Ramos (cell line): Measurements from ENCODE around the gene CACYBP.

Experiments used
- in situ Hi-C: fragments of 300-500 bp; cut with MboI; formaldehyde crosslinking; loops from one replicate; pipeline ENCODE4 v1.14.3; 2022; ENCODE audit warnings: low sequenced_read_pairs; ENCODE audit not compliant: unreplicated experiment

The CACYBP gene

DNA sequence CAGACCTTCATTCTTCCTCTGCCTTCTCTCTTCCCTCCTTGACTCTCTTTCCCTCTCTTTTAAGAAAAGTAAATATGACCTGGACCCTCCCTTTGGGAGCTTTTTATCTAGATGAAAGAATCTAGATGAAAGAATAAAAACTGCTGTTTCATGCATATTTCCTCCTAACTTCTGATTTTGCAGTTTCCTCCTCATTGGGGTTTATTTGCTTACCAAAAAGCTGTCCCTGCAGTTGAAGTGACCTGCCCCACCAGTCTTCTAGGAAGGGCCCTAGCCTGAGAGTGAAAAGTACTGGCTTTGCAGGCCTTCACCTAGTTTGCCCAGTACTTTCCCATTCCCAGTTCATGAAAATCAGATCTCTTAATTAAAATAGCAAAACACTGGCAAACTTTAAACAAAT is 28.3 kb upstream of the CACYBP start:
- in situ Hi-C loops = no loop called here

DNA sequence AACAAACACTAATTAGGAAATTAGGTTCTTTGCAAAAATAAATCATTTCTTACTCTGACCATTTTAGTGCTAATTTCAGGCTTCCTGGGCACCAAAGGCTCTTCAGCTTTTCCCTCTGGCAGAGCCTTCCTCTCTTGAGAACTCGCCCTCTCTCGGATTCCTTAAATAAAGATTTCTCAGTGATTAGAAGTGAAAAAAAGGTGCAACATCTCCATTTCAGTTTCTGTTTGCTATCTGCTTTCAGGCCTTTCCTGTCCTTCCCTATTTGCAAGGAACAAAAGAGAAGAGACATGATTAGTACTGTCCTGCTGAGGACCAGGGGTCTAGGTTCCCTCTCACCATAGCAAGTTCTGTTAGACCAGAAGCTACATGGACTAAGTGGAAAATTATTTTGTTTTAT is 27.8 kb upstream of the CACYBP start:
- in situ Hi-C loops = no loop called here

- in situ Hi-C loops = no loop called here
Observed at GRCh38 chr1:174974711-174975119, 25.0 kb upstream of the CACYBP start.

DNA sequence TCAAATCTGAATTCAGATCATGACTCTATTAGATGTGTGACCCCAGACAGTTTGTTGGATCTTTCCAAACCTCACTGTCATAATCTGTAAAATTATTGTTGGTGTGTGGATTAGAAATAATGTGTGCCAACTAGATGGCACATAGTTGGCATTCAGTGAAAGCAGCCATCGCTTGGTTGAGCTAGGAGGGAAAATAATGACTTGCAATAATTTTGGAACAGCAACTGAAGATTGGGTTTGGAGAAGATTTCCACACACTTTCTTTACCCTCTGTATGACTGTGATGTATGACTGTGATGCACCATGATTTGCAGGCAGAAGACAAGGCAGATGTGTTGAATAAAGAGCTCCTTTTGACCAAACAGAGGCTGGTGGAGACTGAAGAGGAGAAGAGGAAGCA is 24.0 kb upstream of the CACYBP start:
- in situ Hi-C loops = no loop called here

DNA sequence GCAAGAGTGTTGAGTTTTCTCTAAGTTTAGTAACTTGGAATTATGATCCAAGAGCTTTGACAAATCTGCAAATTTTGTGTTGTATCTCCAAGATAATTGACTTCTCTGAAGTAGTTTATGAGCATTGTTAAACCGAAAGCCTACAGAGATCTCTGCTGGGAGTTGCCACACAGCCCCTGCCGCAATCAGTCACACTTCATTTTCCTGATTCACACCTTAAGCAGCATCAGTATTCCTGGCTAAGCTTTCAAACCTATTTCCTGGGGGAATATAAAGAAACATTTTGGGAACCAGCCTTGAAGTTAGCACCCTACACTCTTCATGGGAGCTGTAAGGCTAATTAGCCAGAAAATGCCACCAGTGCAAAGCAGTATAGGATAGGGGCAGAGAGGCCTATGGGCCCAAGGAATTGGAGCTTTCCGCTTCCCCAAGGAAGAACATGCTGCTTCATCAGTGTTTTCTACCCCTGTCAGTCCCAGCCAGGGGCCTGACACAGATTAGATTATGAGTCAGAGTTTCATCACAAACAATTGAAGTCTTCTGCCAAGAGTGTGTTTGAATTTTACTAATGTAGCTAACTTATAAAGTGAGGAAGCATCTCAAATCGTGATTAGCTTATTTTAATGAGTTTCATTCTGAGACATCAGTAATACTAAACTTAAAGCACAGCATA is 23.2 kb upstream of the CACYBP start:
- in situ Hi-C loops = no loop called here

GRCh38 chr1:174982971-174983689 is 16.6 kb upstream of the CACYBP start:
- in situ Hi-C loops = no loop called here

- in situ Hi-C loops = no loop called here
Observed at GRCh38 chr1:174984952-174985351, 14.8 kb upstream of the CACYBP start.

- in situ Hi-C loops = no loop called here
Observed at GRCh38 chr1:174988539-174988938, 11.2 kb upstream of the CACYBP start.

DNA sequence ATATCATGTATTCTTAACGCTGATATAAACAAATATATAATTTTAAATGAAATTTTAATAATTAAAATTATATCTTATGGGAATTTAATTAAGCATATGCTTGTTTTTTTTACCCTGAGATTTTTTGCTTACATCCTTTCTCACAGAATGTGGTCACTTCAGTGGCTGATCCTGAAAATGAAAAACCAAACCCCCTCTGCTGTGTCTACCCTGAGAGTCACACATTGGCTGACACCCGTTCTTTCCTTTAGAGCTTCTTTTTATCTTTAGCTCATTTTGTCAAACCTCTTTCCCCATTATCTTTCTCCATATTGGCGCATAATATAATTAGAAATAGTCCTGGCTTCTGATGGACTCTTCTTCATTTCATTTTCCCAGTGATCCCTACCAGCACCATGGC is 10.8 kb upstream of the CACYBP start:
- in situ Hi-C loops = no loop called here

- in situ Hi-C loops = loop anchor here (5.0 kb wide), 1 partner anchor 217 kb away; no protein-coding TSS in a partner anchor
Observed at GRCh38 chr1:174989536-174990220, 10.1 kb upstream of the CACYBP start.

DNA sequence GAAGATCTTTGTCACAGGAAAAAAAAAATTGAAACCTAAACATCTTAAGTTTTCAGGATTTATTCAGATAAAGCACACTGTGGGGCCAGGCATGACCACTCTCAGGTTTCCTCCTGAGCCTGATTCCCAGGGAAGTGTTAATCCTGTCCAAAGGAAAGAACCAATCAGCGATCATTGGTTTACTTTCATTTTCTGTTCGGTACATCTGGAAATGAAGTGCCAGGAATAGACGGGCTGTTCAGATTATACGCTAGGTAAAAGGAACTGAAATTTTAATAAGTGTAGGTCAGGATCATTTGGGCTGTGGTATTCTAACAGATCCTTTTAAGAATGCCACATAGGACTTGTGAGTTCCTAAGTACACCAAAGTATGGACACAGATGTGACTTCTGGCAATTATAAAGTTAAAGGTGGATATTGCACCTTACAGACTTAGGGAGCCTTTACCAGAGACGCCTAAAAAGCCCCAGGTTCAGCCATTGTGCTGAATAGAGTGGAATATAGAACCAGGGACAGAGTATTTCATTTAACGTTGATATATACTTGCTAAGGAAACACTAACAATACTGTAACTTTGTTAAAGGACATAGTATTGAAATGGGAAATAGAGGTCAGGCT is 9.3 kb upstream of the CACYBP start:
- in situ Hi-C loops = loop anchor here (5.0 kb wide), 1 partner anchor 218 kb away; no protein-coding TSS in a partner anchor

DNA sequence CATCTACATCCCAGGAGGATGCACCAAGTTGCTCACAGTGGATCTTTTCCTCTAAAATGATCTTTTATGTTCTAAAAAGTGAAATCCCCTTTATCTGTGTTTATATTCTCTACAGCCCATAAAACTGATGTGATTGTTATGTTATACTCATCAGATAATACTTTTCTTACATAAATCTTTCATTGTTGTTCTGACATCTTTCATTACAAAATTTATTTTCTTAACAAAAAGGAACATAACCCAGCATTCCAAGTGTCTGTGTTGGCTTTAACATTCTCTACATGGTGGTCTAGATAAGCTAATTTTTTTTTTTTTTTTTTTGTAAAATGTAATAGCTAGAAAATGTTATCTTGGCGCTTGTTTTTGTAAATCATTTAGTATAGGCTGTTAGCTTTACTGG is 8.3 kb upstream of the CACYBP start:
- in situ Hi-C loops = loop anchor here (5.0 kb wide), 1 partner anchor 219 kb away; no protein-coding TSS in a partner anchor

DNA sequence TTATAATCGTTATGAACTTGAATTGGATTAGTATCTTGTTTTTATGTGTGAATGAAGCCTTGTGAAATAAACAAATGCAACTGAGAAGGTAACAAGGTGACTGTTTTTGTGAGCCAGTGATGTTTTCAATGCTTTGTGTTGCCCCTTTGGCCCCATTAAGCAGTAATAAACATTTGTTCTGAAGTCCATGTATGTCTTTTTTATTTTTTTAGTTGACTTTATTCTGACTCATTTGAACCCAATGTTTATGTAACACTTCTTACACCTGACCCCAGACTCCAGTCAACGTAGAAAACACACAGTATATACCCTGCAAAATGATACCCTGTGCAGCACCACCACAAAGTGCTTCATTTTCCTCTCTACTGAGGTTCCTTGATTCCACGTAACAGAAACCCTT is 4.6 kb upstream of the CACYBP start:
- in situ Hi-C loops = no loop called here

DNA sequence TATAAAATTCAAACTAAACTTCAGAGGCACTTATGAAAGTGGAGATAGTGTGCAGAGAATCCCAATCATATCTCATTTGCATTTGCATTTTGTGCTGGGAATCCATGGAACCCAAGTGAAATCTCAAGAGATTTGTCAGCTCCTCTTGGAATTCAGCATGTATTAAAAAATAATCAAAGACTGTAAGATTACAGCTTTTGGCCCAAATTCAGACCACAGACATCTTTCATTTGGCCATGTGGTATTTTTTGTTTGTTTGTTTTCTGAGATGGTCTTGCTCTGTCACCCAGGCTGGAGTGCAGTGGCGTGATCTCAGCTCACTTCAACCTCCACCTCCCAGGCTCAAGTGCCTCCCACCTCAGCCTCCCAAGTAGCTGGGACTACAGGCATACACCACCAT is 3.8 kb upstream of the CACYBP start:
- in situ Hi-C loops = no loop called here

- in situ Hi-C loops = no loop called here
Observed at GRCh38 chr1:174996476-174996875, 3.3 kb upstream of the CACYBP start.

GRCh38 chr1:174997041-174997440 is 2.7 kb upstream of the CACYBP start:
- in situ Hi-C loops = no loop called here

GRCh38 chr1:174998569-174999215 is 1.1 kb upstream of the CACYBP start:
- in situ Hi-C loops = no loop called here

GRCh38 chr1:174999216-174999935 is 371 bp upstream of the CACYBP start:
- in situ Hi-C loops = no loop called here

DNA sequence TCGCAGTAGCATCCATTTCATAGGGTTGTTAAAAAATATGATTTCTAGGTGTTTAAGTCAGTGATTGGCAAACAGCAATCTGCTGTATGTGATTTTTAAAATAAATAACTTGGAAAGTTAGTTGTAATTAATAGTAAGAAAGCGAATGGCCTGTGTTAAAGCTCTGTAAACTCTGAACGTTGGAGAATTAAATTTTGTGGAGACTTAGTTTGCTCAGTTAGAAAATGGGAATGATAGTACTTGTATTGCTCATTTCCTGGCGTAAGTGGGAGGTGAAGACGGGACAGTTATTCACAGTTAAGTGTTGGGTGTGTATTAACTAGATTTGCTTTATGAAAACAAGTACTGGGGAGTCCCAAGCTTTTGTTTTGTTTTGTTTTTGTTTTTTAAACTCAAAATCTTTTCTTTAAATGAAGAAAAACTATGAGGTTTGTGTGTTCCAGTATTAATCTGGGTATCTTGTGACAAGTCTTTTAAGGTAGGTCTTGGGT is 995 bp downstream of the CACYBP start:
- in situ Hi-C loops = loop anchor here (10.0 to 25.0 kb wide), 3 partner anchors 726 to 1588 kb away; partner anchors contain the start of genes GAS5 and ZBTB37
